ENCODE data around the gene ADAP1. TPM values are rescaled to one million over a fixed set of nuclear protein-coding genes. Genes with fewer than 3 reads are reported as not detected.
A peak's percentile ranks its signal among the peaks of the same experiment; 100 is the strongest.

Gene ADAP1
- total and polyA plus RNA-seq, 2 of the 13 experiments (the other 11 are each of a cell fraction or from before 2014, with no cell fraction given): 10.5 to 24.6 TPM

DNA sequence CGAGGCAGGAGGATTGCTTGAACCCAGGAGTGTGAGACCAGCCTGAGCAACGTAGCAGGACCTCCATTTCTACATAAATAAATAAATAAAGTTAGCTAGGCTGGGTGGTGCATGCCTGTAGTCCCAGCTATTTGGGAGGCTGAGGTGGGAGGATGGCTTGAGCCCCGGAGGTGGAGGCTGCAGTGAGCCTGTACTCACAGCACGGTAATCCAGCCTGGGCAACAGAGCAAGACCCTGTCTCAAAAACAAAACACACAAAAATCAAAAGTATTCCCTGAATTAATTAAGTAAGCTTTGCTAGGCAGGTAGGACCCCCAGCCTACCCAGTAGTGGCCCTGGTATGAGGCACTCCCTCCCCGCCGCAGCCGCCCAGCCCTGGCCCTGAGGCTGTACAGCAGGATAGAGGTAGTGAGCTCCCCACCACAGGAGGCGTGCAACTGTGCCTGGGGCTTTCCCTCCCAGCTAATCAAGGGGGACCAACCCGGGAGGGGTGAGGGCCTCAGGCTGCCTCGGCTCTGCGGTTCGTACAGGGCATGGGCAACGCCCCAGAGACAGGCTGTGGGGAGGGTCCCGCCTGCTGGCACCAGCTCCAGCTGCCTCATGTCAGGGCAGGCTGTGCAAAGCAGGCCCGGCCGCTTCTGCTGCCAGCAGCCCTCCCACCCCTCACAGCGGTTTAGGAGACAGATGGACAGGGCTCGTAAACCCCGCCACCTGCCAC lies 27.5 kb upstream of the ADAP1 start (continued):
- TF ChIP-seq, protein P1, sequence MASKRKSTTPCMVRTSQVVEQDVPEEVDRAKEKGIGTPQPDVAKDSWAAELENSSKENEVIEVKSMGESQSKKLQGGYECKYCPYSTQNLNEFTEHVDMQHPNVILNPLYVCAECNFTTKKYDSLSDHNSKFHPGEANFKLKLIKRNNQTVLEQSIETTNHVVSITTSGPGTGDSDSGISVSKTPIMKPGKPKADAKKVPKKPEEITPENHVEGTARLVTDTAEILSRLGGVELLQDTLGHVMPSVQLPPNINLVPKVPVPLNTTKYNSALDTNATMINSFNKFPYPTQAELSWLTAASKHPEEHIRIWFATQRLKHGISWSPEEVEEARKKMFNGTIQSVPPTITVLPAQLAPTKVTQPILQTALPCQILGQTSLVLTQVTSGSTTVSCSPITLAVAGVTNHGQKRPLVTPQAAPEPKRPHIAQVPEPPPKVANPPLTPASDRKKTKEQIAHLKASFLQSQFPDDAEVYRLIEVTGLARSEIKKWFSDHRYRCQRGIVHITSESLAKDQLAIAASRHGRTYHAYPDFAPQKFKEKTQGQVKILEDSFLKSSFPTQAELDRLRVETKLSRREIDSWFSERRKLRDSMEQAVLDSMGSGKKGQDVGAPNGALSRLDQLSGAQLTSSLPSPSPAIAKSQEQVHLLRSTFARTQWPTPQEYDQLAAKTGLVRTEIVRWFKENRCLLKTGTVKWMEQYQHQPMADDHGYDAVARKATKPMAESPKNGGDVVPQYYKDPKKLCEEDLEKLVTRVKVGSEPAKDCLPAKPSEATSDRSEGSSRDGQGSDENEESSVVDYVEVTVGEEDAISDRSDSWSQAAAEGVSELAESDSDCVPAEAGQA (IDR thresholded peaks at IDR 0.05; ENCODE audit: low read depth): no peak
- TF ChIP-seq, protein P1 (CRISPR knock-in tag; IDR thresholded peaks at IDR 0.05; ENCODE audit: borderline replicate concordance): no peak
- 0 out of 2 replicates have a peak, but pooled peaks have one; percentile 6 for TF ChIP-seq KDM5B (CRISPR knock-in tag; IDR thresholded peaks at IDR 0.05; ENCODE audit: borderline replicate concordance)
- TF ChIP-seq ASH2L (IDR thresholded peaks at IDR 0.05; ENCODE audit: insufficient read length, low read depth, low read length): no peak
- TF ChIP-seq ZNF468 (CRISPR knock-in tag; IDR thresholded peaks at IDR 0.05): 0 out of 2 replicates have a peak, but pooled peaks have one; percentile 29
- 0 out of 2 replicates have a peak, but pooled peaks have one; percentile 30 for TF ChIP-seq ZNF34 (CRISPR knock-in tag; IDR thresholded peaks at IDR 0.05; ENCODE audit: borderline replicate concordance)
- no peak for TF ChIP-seq MTF2 (CRISPR knock-in tag; IDR thresholded peaks at IDR 0.05; ENCODE audit: borderline replicate concordance)
- TF ChIP-seq GABPB1 (CRISPR knock-in tag; IDR thresholded peaks at IDR 0.05): peak; percentile 12; the same call in 1 of the 2 replicates
- no peak for TF ChIP-seq NCOA2 (CRISPR knock-in tag; IDR thresholded peaks at IDR 0.05)
- TF ChIP-seq NFE2L1 (CRISPR knock-in tag; IDR thresholded peaks at IDR 0.05; ENCODE audit: borderline replicate concordance): no peak
- TF ChIP-seq, protein P2, sequence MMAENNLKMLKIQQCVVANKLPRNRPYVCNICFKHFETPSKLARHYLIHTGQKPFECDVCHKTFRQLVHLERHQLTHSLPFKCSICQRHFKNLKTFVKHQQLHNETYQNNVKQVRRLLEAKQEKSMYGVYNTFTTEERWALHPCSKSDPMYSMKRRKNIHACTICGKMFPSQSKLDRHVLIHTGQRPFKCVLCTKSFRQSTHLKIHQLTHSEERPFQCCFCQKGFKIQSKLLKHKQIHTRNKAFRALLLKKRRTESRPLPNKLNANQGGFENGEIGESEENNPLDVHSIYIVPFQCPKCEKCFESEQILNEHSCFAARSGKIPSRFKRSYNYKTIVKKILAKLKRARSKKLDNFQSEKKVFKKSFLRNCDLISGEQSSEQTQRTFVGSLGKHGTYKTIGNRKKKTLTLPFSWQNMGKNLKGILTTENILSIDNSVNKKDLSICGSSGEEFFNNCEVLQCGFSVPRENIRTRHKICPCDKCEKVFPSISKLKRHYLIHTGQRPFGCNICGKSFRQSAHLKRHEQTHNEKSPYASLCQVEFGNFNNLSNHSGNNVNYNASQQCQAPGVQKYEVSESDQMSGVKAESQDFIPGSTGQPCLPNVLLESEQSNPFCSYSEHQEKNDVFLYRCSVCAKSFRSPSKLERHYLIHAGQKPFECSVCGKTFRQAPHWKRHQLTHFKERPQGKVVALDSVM (CRISPR knock-in tag; IDR thresholded peaks at IDR 0.05): peak; percentile 87
- TF ChIP-seq ZNF503 (CRISPR knock-in tag; IDR thresholded peaks at IDR 0.05): no peak
- TF ChIP-seq, protein P3, sequence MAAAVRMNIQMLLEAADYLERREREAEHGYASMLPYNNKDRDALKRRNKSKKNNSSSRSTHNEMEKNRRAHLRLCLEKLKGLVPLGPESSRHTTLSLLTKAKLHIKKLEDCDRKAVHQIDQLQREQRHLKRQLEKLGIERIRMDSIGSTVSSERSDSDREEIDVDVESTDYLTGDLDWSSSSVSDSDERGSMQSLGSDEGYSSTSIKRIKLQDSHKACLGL (CRISPR knock-in tag; IDR thresholded peaks at IDR 0.05): peak; percentile 47; the same call in 1 of the 2 replicates
- TF ChIP-seq ZBTB38 (CRISPR knock-in tag; IDR thresholded peaks at IDR 0.05): peak; percentile 84; the same call in 1 of the 2 replicates
- no peak for TF ChIP-seq CREB1 (IDR thresholded peaks at IDR 0.05)
- no peak for TF ChIP-seq CREB1 (CRISPR knock-in tag; IDR thresholded peaks at IDR 0.05)
- TF ChIP-seq SATB2 (CRISPR knock-in tag; IDR thresholded peaks at IDR 0.05): no peak
- no peak for TF ChIP-seq THAP11 (CRISPR knock-in tag; IDR thresholded peaks at IDR 0.05)
- peak; percentile 67; the same call in 1 of the 2 replicates for TF ChIP-seq ZSCAN21 (CRISPR knock-in tag; IDR thresholded peaks at IDR 0.05; ENCODE audit: borderline replicate concordance)
